Muscle of leg (tissue), 9 donors: ENCODE measurements around the gene DIO1. TPM values are rescaled to one million over a fixed set of nuclear protein-coding genes. Genes with fewer than 3 reads are reported as not detected.

ENCODE experiments used
- polyA plus RNA-seq, 8 donors: library from polyadenylated mRNA; unstranded; fragments of 120-200 nt; gene quantifications; one replicate each; pipeline versions ENCODE4 v1.2.1 to v1.2.3, GENCODE V29; 2013; ENCODE audit warnings: inconsistent platforms in 1 of 8, low replicate concordance in 1 of 8; ENCODE audit not compliant: insufficient read length in 8 of 8, insufficient read depth in 1 of 8
- total RNA-seq: library from RNA; stranded (reverse); fragments of 120-200 nt; gene quantifications from one replicate; pipeline ENCODE4 v1.2.4, GENCODE V29; 2013

Gene DIO1
- total and polyA plus RNA-seq, 9 donors, result 0.10 to 0.31 (median 0.15) TPM; not detected in 4

Other genes starting within 250 kb of the DIO1 start
- gene GLIS1, start 155.0 kb upstream of the DIO1 start, total RNA-seq, result not detected
- under 1 TPM in 6 of 8 donors, not detected in 2; 0.04 to 0.42 (median 0.08) TPM for gene GLIS1, start 155.0 kb upstream of the DIO1 start, polyA plus RNA-seq
- gene NDC1, start 55.9 kb upstream of the DIO1 start, total RNA-seq, result 11.3 TPM
- gene NDC1, start 55.9 kb upstream of the DIO1 start, polyA plus RNA-seq, result 10 to 100 TPM in 7 of 8 donors, 1 to 10 TPM in 1; 9.3 to 16.0 (median 12.2) TPM
- gene YIPF1, start 4.4 kb upstream of the DIO1 start, total RNA-seq, result 15.1 TPM
- 10 to 100 TPM; 12.4 to 18.0 (median 15.3) TPM for gene YIPF1, start 4.4 kb upstream of the DIO1 start, polyA plus RNA-seq
- gene IFT25, start 51.5 kb downstream of the DIO1 start, total RNA-seq, result 23.8 TPM
- 10 to 100 TPM; 22.4 to 30.3 (median 25.8) TPM for gene IFT25, start 51.5 kb downstream of the DIO1 start, polyA plus RNA-seq
- 19.3 TPM for gene LRRC42, start 52.2 kb downstream of the DIO1 start, total RNA-seq
- gene LRRC42, start 52.2 kb downstream of the DIO1 start, polyA plus RNA-seq, result 10 to 100 TPM; 21.1 to 30.2 (median 24.2) TPM
- gene LDLRAD1, start 124.0 kb downstream of the DIO1 start, total RNA-seq, result not detected
- under 1 TPM in 1 of 8 donors, not detected in 7; 0.30 TPM for gene LDLRAD1, start 124.0 kb downstream of the DIO1 start, polyA plus RNA-seq
- gene TMEM59, start 159.0 kb downstream of the DIO1 start, total RNA-seq, result 196 TPM
- gene TMEM59, start 159.0 kb downstream of the DIO1 start, polyA plus RNA-seq, result 100 to 1,000 TPM; 127 to 183 (median 151) TPM
- 5.0 TPM for gene TCEANC2, start 159.4 kb downstream of the DIO1 start, total RNA-seq
- gene TCEANC2, start 159.4 kb downstream of the DIO1 start, polyA plus RNA-seq, result 1 to 10 TPM; 4.0 to 6.2 (median 4.8) TPM